Stimulated activated CD4-positive, alpha-beta T cell treated with anti-CD3 and anti-CD28 coated beads, TNF-alpha, amount 100 ng/mL, for 4 hours (primary cell): ENCODE measurements around the gene SLC25A22.
A peak's percentile ranks its signal among the peaks of the same experiment; 100 is the strongest.

ENCODE experiments used
- DNase-seq, 3 experiments: peaks; one replicate each; pipeline ENCODE4 v3.0.0-alpha.2; 2020; ENCODE audit warnings: low read depth in 3 of 3

The SLC25A22 gene

GRCh38 chr11:798093-798713 lies at the start of gene SLC25A22:
SLC25A22 (minus strand) TSS chr11:798281; CDS start chr11:795006, 3,275 bp downstream.
- DNase-seq = peak; percentile 65 to 84 (median 74)

- no peak for DNase-seq
Observed at GRCh38 chr11:847876-848275, 49.8 kb upstream of the SLC25A22 start.

- no peak for DNase-seq
Observed at GRCh38 chr11:846496-847098, 48.5 kb upstream of the SLC25A22 start.

- DNase-seq = no peak
Observed at GRCh38 chr11:845872-846495, 47.9 kb upstream of the SLC25A22 start.

GRCh38 chr11:844693-845644 lies 46.9 kb upstream of the SLC25A22 start:
- DNase-seq = no peak

- no peak for DNase-seq
Observed at GRCh38 chr11:843818-844692, 46.0 kb upstream of the SLC25A22 start.

- no peak for DNase-seq
Observed at GRCh38 chr11:843086-843734, 45.1 kb upstream of the SLC25A22 start.

GRCh38 chr11:842370-843002 lies 44.4 kb upstream of the SLC25A22 start, which contains the start of the genes POLR2L and TSPAN4:
POLR2L (minus strand) TSS chr11:842529; CDS start chr11:842508, 21 bp downstream.
TSPAN4 (plus strand) TSS chr11:842852; CDS start chr11:850305, 7,453 bp downstream.
- peak; percentile 72 to 85 (median 77) for DNase-seq

- DNase-seq = no peak
Observed at GRCh38 chr11:841981-842369, 43.9 kb upstream of the SLC25A22 start.

- DNase-seq = no peak
Observed at GRCh38 chr11:839875-840617, 42.0 kb upstream of the SLC25A22 start.

GRCh38 chr11:839280-839623 lies 41.2 kb upstream of the SLC25A22 start:
- no peak for DNase-seq

- no peak for DNase-seq
Observed at GRCh38 chr11:838441-839279, 40.6 kb upstream of the SLC25A22 start.

- no peak for DNase-seq
Observed at GRCh38 chr11:837990-838307, 39.9 kb upstream of the SLC25A22 start.

- DNase-seq = no peak
Observed at GRCh38 chr11:837189-837989, 39.3 kb upstream of the SLC25A22 start.

GRCh38 chr11:836700-837099 lies 38.6 kb upstream of the SLC25A22 start:
- DNase-seq = no peak

- no peak for DNase-seq
Observed at GRCh38 chr11:836274-836673, 38.2 kb upstream of the SLC25A22 start.
